Liver (tissue), 9 donors: ENCODE measurements around the gene CNNM1. TPM values are rescaled to one million over a fixed set of nuclear protein-coding genes. Genes with fewer than 3 reads are reported as not detected.

Experiments
- DNase-seq: peaks from one replicate; pipeline ENCODE4 v3.0.0-alpha.2; 2017; ENCODE audit warnings: low spot score
- H3K27ac ChIP-seq, 2 donors: one replicate each; pipeline ENCODE4 v1.7.0; 2013; ENCODE audit warnings: inconsistent platforms in 2 of 2, low read length in 2 of 2, control low read depth in 1 of 2, low read depth in 1 of 2, mild to moderate bottlenecking in 1 of 2
- H3K27me3 ChIP-seq, 4 donors: one replicate each; pipeline versions ENCODE4 v1.6.1 to v1.7.0; 2013; ENCODE audit warnings: low read length in 3 of 4, inconsistent platforms in 1 of 4, mild to moderate bottlenecking in 1 of 4, moderate library complexity in 1 of 4; ENCODE audit not compliant: control insufficient read depth in 4 of 4, insufficient read depth in 4 of 4
- H3K36me3 ChIP-seq, 4 donors: one replicate each; pipeline versions ENCODE4 v1.6.1 to v1.7.0; 2013; ENCODE audit warnings: low read length in 3 of 4, mild to moderate bottlenecking in 3 of 4, low read depth in 1 of 4, moderate library complexity in 1 of 4; ENCODE audit not compliant: control insufficient read depth in 4 of 4, insufficient read depth in 3 of 4
- H3K4me1 ChIP-seq, 4 donors: one replicate each; pipeline versions ENCODE4 v1.6.1 to v1.7.0; 2013; ENCODE audit warnings: low read length in 3 of 4, mild to moderate bottlenecking in 3 of 4, moderate library complexity in 1 of 4; ENCODE audit not compliant: control insufficient read depth in 4 of 4, insufficient read depth in 4 of 4
- H3K4me3 ChIP-seq, 3 donors: one replicate each; pipeline versions ENCODE4 v1.6.1 to v1.7.0; 2013; ENCODE audit warnings: low read length in 3 of 3, control low read depth in 1 of 3, low read depth in 1 of 3, mild to moderate bottlenecking in 1 of 3
- H3K9ac ChIP-seq, 2 donors: one replicate each; pipeline ENCODE4 v1.7.0; 2013; ENCODE audit warnings: low read length in 2 of 2, mild to moderate bottlenecking in 2 of 2, moderate library complexity in 2 of 2, control low read depth in 1 of 2, low read depth in 1 of 2
- H3K9me3 ChIP-seq, 4 donors: one replicate each; pipeline versions ENCODE4 v1.6.1 to v1.7.0; 2013; ENCODE audit warnings: low read length in 3 of 4; ENCODE audit not compliant: control insufficient read depth in 4 of 4
- EGR1 ChIP-seq, 2 donors: IDR thresholded peaks; 2 replicates each; pipeline ENCODE4 v1.6.1; 2016 to 2018; ENCODE audit warnings: antibody characterized with exemption in 2 of 2, low read depth in 2 of 2
- FOXA1 ChIP-seq: IDR thresholded peaks from 2 replicates; pipeline ENCODE4 v1.6.1; 2016; ENCODE audit warnings: antibody characterized with exemption
- FOXA2 ChIP-seq: IDR thresholded peaks from 2 replicates; pipeline ENCODE4 v1.6.1; 2016; ENCODE audit warnings: antibody characterized with exemption
- GABPA ChIP-seq, 2 donors: IDR thresholded peaks in 1 of 2; conservative IDR thresholded peaks in 1 of 2; 2 replicates each; pipeline ENCODE4 v1.6.1; 2016; ENCODE audit warnings: antibody characterized with exemption in 2 of 2, mild to moderate bottlenecking in 1 of 2, moderate library complexity in 1 of 2
- HNF4A ChIP-seq, 2 donors: conservative IDR thresholded peaks; 2 replicates each; pipeline ENCODE4 v1.6.1; 2016; ENCODE audit warnings: antibody characterized with exemption in 2 of 2, mild to moderate bottlenecking in 2 of 2
- HNF4G ChIP-seq: IDR thresholded peaks from 2 replicates; pipeline ENCODE4 v1.6.1; 2016; ENCODE audit warnings: antibody characterized with exemption
- JUND ChIP-seq, 2 donors: IDR thresholded peaks; 2 replicates each; pipeline ENCODE4 v1.6.1; 2016; ENCODE audit warnings: antibody characterized with exemption in 2 of 2
- NR2F2 ChIP-seq: IDR thresholded peaks from 2 replicates; pipeline ENCODE4 v1.6.1; 2016; ENCODE audit warnings: antibody characterized with exemption
- RAD21 ChIP-seq, 2 donors: IDR thresholded peaks; 2 replicates each; pipeline ENCODE4 v1.6.1; 2016; ENCODE audit warnings: antibody characterized with exemption in 2 of 2, mild to moderate bottlenecking in 2 of 2
- RXRA ChIP-seq, 2 donors: IDR thresholded peaks; 2 replicates each; pipeline ENCODE4 v1.6.1; 2017 to 2018; ENCODE audit warnings: antibody characterized with exemption in 2 of 2, mild to moderate bottlenecking in 1 of 2
- SP1 ChIP-seq: IDR thresholded peaks from 2 replicates; pipeline ENCODE4 v1.6.1; 2018; ENCODE audit warnings: antibody characterized with exemption, mild to moderate bottlenecking
- TAF1 ChIP-seq: conservative IDR thresholded peaks from 2 replicates; pipeline ENCODE4 v1.6.1; 2016; ENCODE audit warnings: antibody characterized with exemption, mild to moderate bottlenecking
- YY1 ChIP-seq: IDR thresholded peaks from 2 replicates; pipeline ENCODE4 v1.6.1; 2016; ENCODE audit warnings: antibody characterized with exemption, mild to moderate bottlenecking
- WGBS: extraction: QIAGEN DNeasy Blood & Tissue Kit; methylation state at CpG from one replicate; pipeline ENCODE4 v1.1.7; 2013; 5-methylcytosine and 5-hydroxymethylcytosine counted together
- polyA plus RNA-seq, 2 donors: library from polyadenylated mRNA; stranded (reverse) in 1 of 2; unstranded in 1 of 2; fragments of 200-250 nt in 1 of 2; fragments of >200 nt in 1 of 2; fragmentation: Nextera tagmentation in 1 of 2; extraction: Ambion mirVana in 1 of 2; gene quantifications; one replicate each; pipeline versions ENCODE4 v1.2.1 to v1.2.3, GENCODE V29; 2013 to 2015
- total RNA-seq, 2 donors: library from RNA; depleted of rRNA; stranded (reverse); fragments of >200 nt; gene quantifications; one replicate each; pipeline ENCODE4 v1.2.3, GENCODE V29; 2014
- TF ChIP-seq, protein P1 (sequence below): IDR thresholded peaks from 2 replicates; pipeline ENCODE4 v1.6.1; 2016; ENCODE audit warnings: antibody characterized with exemption
- TF ChIP-seq, protein P2 (sequence below): fragments of 150-350 bp; IDR thresholded peaks from 2 replicates; pipeline ENCODE4 v1.5.1; 2017; ENCODE audit warnings: improper control_type of control experiment, low read depth, low read length; ENCODE audit not compliant: missing input control
- TF ChIP-seq, protein P3 (sequence below): IDR thresholded peaks from 2 replicates; pipeline ENCODE4 v1.6.1; 2016; ENCODE audit warnings: antibody characterized with exemption
- TF ChIP-seq, protein P4 (sequence below): IDR thresholded peaks from 2 replicates; pipeline ENCODE4 v1.6.1; 2016; ENCODE audit warnings: antibody characterized with exemption
- TF ChIP-seq, protein P5 (sequence below): IDR thresholded peaks from 2 replicates; pipeline ENCODE4 v1.6.1; 2016; ENCODE audit warnings: antibody characterized with exemption, mild to moderate bottlenecking
- donor health status: healthy.
- donor health status: healthy.
- donor health status: healthy.
- donor health status: healthy.
- donor health status: healthy.

CNNM1 gene
- total and polyA plus RNA-seq, 4 donors: 0.05 to 0.10 (median 0.07) TPM

DNA sequence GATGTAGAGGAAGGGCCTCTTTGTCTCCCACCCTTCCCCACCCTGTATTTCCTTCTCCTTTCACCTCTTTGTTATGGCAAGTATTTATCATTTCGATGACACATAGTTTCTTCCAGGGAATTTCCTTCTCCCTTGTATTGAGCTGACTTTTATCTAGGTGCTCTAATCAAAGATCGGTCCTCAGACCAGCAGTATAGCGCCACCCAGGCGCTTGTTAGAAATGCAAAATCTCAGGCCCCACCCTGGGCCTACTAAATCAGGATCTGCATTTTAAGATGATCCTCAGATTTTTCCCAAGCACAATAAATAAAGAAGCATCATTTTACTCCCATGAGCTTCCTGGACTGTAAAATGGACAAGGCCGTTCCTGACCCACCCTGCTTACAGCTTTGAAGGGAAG lies 113.2 kb downstream of the CNNM1 start:
- Histone ChIP-seq H3K27ac (no peak overlapping the region), H3K9me3 (no peaks in the 10 kb centered on the region), H3K4me3 (no peak overlapping the region), H3K27me3 (no peaks in the 10 kb centered on the region), H3K36me3 (no peaks in the 10 kb centered on the region), H3K4me1 (peaks cover 0 to 3% (median 0%) of the 10 kb centered on the region in 4 donors), H3K9ac (no peak overlapping the region)
- DNase-seq: no peak
- no peak for TF ChIP-seq NR2F2
- no peak for TF ChIP-seq HNF4A (conservative IDR thresholded peaks at IDR 0.05)
- no peak for TF ChIP-seq FOXA1
- TF ChIP-seq, protein P1, sequence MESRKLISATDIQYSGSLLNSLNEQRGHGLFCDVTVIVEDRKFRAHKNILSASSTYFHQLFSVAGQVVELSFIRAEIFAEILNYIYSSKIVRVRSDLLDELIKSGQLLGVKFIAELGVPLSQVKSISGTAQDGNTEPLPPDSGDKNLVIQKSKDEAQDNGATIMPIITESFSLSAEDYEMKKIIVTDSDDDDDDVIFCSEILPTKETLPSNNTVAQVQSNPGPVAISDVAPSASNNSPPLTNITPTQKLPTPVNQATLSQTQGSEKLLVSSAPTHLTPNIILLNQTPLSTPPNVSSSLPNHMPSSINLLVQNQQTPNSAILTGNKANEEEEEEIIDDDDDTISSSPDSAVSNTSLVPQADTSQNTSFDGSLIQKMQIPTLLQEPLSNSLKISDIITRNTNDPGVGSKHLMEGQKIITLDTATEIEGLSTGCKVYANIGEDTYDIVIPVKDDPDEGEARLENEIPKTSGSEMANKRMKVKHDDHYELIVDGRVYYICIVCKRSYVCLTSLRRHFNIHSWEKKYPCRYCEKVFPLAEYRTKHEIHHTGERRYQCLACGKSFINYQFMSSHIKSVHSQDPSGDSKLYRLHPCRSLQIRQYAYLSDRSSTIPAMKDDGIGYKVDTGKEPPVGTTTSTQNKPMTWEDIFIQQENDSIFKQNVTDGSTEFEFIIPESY: no peak
- no peak for TF ChIP-seq TAF1
- TF ChIP-seq, protein P2, sequence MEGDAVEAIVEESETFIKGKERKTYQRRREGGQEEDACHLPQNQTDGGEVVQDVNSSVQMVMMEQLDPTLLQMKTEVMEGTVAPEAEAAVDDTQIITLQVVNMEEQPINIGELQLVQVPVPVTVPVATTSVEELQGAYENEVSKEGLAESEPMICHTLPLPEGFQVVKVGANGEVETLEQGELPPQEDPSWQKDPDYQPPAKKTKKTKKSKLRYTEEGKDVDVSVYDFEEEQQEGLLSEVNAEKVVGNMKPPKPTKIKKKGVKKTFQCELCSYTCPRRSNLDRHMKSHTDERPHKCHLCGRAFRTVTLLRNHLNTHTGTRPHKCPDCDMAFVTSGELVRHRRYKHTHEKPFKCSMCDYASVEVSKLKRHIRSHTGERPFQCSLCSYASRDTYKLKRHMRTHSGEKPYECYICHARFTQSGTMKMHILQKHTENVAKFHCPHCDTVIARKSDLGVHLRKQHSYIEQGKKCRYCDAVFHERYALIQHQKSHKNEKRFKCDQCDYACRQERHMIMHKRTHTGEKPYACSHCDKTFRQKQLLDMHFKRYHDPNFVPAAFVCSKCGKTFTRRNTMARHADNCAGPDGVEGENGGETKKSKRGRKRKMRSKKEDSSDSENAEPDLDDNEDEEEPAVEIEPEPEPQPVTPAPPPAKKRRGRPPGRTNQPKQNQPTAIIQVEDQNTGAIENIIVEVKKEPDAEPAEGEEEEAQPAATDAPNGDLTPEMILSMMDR: no peak
- TF ChIP-seq, protein P3, sequence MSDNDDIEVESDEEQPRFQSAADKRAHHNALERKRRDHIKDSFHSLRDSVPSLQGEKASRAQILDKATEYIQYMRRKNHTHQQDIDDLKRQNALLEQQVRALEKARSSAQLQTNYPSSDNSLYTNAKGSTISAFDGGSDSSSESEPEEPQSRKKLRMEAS: no peak
- TF ChIP-seq EGR1 (IDR thresholded peaks at IDR 0.05; ENCODE audit: low read depth in 2 of 2): no peak
- no peak for TF ChIP-seq FOXA2
- no peak for TF ChIP-seq YY1
- WGBS: 88% methylated on average over 5 of the region's 5 CpGs

DNA sequence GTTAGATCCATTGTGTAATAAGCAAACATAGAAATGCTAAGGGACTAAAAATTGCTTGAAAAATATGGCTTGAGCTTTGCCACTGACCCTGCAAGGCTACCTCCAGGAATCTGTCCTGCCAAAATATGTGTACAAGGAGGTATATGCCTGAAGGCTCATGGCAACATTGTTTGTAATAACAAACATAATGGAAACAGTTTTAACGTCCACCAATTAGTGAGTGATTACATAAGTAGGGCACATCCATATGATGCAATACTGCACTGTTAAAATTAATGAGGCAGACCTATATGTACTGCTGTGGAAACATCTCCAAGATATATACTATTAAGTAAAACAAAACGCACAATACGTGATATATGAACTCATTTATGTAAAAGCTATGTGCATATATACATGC lies 114.3 kb downstream of the CNNM1 start:
- no peaks in the 10 kb centered on the region for H3K36me3 ChIP-seq
- WGBS: 68% methylated on average over 3 of the region's 3 CpGs
- TF ChIP-seq SP1 (no peak), NR2F2 (no peak), YY1 (no peak), RXRA (IDR thresholded peaks at IDR 0.05) (no peak), FOXA2 (no peak), JUND (IDR thresholded peaks at IDR 0.05) (no peak), FOXA1 (no peak), HNF4A (conservative IDR thresholded peaks at IDR 0.05) (no peak), TAF1 (no peak), HNF4G (no peak), GABPA (IDR thresholded peaks at IDR 0.05 in 1 of 2, conservative IDR thresholded peaks at IDR 0.05 in 1 of 2) (no peak), RAD21 (IDR thresholded peaks at IDR 0.05) (no peak), EGR1 (IDR thresholded peaks at IDR 0.05; ENCODE audit: low read depth in 2 of 2) (no peak)
- TF ChIP-seq, protein P4, sequence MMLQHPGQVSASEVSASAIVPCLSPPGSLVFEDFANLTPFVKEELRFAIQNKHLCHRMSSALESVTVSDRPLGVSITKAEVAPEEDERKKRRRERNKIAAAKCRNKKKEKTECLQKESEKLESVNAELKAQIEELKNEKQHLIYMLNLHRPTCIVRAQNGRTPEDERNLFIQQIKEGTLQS: no peak
- TF ChIP-seq, protein P5, sequence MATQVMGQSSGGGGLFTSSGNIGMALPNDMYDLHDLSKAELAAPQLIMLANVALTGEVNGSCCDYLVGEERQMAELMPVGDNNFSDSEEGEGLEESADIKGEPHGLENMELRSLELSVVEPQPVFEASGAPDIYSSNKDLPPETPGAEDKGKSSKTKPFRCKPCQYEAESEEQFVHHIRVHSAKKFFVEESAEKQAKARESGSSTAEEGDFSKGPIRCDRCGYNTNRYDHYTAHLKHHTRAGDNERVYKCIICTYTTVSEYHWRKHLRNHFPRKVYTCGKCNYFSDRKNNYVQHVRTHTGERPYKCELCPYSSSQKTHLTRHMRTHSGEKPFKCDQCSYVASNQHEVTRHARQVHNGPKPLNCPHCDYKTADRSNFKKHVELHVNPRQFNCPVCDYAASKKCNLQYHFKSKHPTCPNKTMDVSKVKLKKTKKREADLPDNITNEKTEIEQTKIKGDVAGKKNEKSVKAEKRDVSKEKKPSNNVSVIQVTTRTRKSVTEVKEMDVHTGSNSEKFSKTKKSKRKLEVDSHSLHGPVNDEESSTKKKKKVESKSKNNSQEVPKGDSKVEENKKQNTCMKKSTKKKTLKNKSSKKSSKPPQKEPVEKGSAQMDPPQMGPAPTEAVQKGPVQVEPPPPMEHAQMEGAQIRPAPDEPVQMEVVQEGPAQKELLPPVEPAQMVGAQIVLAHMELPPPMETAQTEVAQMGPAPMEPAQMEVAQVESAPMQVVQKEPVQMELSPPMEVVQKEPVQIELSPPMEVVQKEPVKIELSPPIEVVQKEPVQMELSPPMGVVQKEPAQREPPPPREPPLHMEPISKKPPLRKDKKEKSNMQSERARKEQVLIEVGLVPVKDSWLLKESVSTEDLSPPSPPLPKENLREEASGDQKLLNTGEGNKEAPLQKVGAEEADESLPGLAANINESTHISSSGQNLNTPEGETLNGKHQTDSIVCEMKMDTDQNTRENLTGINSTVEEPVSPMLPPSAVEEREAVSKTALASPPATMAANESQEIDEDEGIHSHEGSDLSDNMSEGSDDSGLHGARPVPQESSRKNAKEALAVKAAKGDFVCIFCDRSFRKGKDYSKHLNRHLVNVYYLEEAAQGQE: no peak
- TF ChIP-seq, protein P1: no peak
- TF ChIP-seq, protein P3: no peak
- TF ChIP-seq, protein P2: no peak
- no peak overlapping the region for H3K27ac ChIP-seq
- no peak for DNase-seq
- no peak overlapping the region for H3K4me3 ChIP-seq
- H3K9me3 ChIP-seq: no peaks in the 10 kb centered on the region
- no peak overlapping the region for H3K9ac ChIP-seq
- H3K4me1 ChIP-seq: peaks cover 0 to 3% (median 0%) of the 10 kb centered on the region in 4 donors
- no peaks in the 10 kb centered on the region for H3K27me3 ChIP-seq
